CD4-positive, alpha-beta T cell treated with Interleukin-2 at 100 ng/mL for 4 hours (primary cell): Measurements from ENCODE around the gene SLC25A52.
"Not testable (repeated sequence)": the region's sequence is repeated elsewhere in the genome, so short reads cannot be mapped to it uniquely, and the experiment has no call there.

ENCODE experiments used
- DNase-seq: peaks from one replicate; pipeline ENCODE4 v3.0.0-alpha.2; 2020; ENCODE audit warnings: low spot score

The SLC25A52 gene

GRCh38 chr18:31740180-31740579 is 20.5 kb downstream of the SLC25A52 start:
- no peak for DNase-seq

- DNase-seq = no peak
Measured at GRCh38 chr18:31739651-31740050, 21.0 kb downstream of the SLC25A52 start.

- DNase-seq = no peak
Measured at GRCh38 chr18:31738460-31739407, 21.9 kb downstream of the SLC25A52 start.

GRCh38 chr18:31736630-31737029 is 24.1 kb downstream of the SLC25A52 start:
- no peak for DNase-seq

- no peak for DNase-seq
Measured at GRCh38 chr18:31731628-31732027, 29.1 kb downstream of the SLC25A52 start.

- not testable (repeated sequence) for DNase-seq
Measured at GRCh38 chr18:31729196-31729595, 31.5 kb downstream of the SLC25A52 start.

GRCh38 chr18:31723990-31724711 is 36.5 kb downstream of the SLC25A52 start:
- DNase-seq = no peak

GRCh38 chr18:31723639-31723989 is 37.1 kb downstream of the SLC25A52 start:
- no peak for DNase-seq

GRCh38 chr18:31722369-31722957 is 38.2 kb downstream of the SLC25A52 start:
- peak; percentile 75 for DNase-seq

- no peak for DNase-seq
Measured at GRCh38 chr18:31721601-31722000, 39.1 kb downstream of the SLC25A52 start.

GRCh38 chr18:31720867-31721266 is 39.8 kb downstream of the SLC25A52 start:
- no peak for DNase-seq

GRCh38 chr18:31719363-31720006 is 41.2 kb downstream of the SLC25A52 start:
- DNase-seq = no peak

- DNase-seq = no peak
Measured at GRCh38 chr18:31718386-31718785, 42.3 kb downstream of the SLC25A52 start.

- DNase-seq = no peak
Measured at GRCh38 chr18:31716362-31716761, 44.3 kb downstream of the SLC25A52 start.

- DNase-seq = no peak
Measured at GRCh38 chr18:31711365-31712172, 49.1 kb downstream of the SLC25A52 start.

- no peak for DNase-seq
Measured at GRCh38 chr18:31710826-31711225, 49.9 kb downstream of the SLC25A52 start.
